Measurements from ENCODE around the gene INSR. TPM values are rescaled to one million over a fixed set of nuclear protein-coding genes. Genes with fewer than 3 reads are reported as not detected.

INSR gene
- total and polyA plus RNA-seq, 2 experiments from 2014 or later = 19.2 to 52.1 TPM

- TF ChIP-seq ZNF462 (CRISPR knock-in tag; IDR thresholded peaks at IDR 0.05) = no peak
- no peak for TF ChIP-seq POLR2AphosphoS5 (IDR thresholded peaks at IDR 0.05; ENCODE audit: low read depth)
Measured at GRCh38 chr19:7202888-7203287, 91.3 kb downstream of the INSR start (continued).

GRCh38 chr19:7200736-7201135 lies 93.5 kb downstream of the INSR start:
- no peaks in the 10 kb centered on the region for H3K27me3 ChIP-seq (ENCODE audit: insufficient read depth)
- H3K4me3 Mint-ChIP-seq = no peak overlapping the region
- H2AFZ ChIP-seq = no peak overlapping the region
- H3K79me2 ChIP-seq (replicated peaks; ENCODE audit: insufficient read depth) = 0 out of 2 replicates have a peak, but pooled peaks cover 7% of the 10 kb centered on the region
- no peak overlapping the region for H3K4me2 ChIP-seq
- peaks cover 3% of the 10 kb centered on the region; the same call in 1 of the 2 replicates for H3F3A ChIP-seq (replicated peaks; ENCODE audit: low read depth)
- peaks cover 4% of the 10 kb centered on the region; the same call in 1 of the 2 replicates for H3K4me1 ChIP-seq (ENCODE audit: insufficient read depth)
- H3K36me3 ChIP-seq (ENCODE audit: insufficient read depth) = no peaks in the 10 kb centered on the region
- peaks cover 9% of the 10 kb centered on the region for H3K4me1 Mint-ChIP-seq
- DNase-seq (ENCODE audit: low spot score) (no peak), ATAC-seq (no peak)
- H3K27ac Mint-ChIP-seq = no peak overlapping the region
- no peaks in the 10 kb centered on the region; the same call in 1 of the 2 replicates for H4K20me1 ChIP-seq (replicated peaks; ENCODE audit: insufficient read depth)
- H3K36me3 Mint-ChIP-seq (ENCODE audit: low read depth) = no peaks in the 10 kb centered on the region
- H3K9me2 ChIP-seq (ENCODE audit: insufficient read depth) = no peaks in the 10 kb centered on the region
- H3K4me3 ChIP-seq = no peak overlapping the region
- no peaks in the 10 kb centered on the region; the same call in 2 of the 3 replicates for H3K9me3 Mint-ChIP-seq
- peaks cover 13% of the 10 kb centered on the region for H3K27me3 Mint-ChIP-seq (ENCODE audit: insufficient read depth, low read depth, poor library complexity)
- H3K27ac ChIP-seq (ENCODE audit: low read depth) = no peak overlapping the region
- TF ChIP-seq EZH2phosphoT487 (IDR thresholded peaks at IDR 0.05; ENCODE audit: unreplicated experiment) = no peak
- no peak for TF ChIP-seq ZNF462 (CRISPR knock-in tag; IDR thresholded peaks at IDR 0.05)
- no peak for TF ChIP-seq REST (IDR thresholded peaks at IDR 0.05; ENCODE audit: unreplicated experiment)
- no peak for TF ChIP-seq ZNF331 (CRISPR knock-in tag; IDR thresholded peaks at IDR 0.05; ENCODE audit: low read depth)
